Adrenal gland (tissue), 5 donors: Measurements from ENCODE around the gene TNIK.

ENCODE experiments used
- POLR2A ChIP-seq, 2 donors: fragments of 450-650 bp; IDR thresholded peaks; one replicate each; pipeline ENCODE4 v1.6.1; 2017; ENCODE audit warnings: antibody characterized with exemption in 2 of 2, mild to moderate bottlenecking in 2 of 2, moderate library complexity in 1 of 2
- TF ChIP-seq, protein P1 (sequence below), 6 experiments: fragments of 450-650 bp in 4 of 6; fragments of 200-600 bp in 2 of 6; sonication (generic) in 1 of 6; IDR thresholded peaks; 1 replicate in 5 of 6; 2 replicates in 1 of 6; pipeline versions ENCODE4 v1.5.1 to v1.8.0; 2016 to 2021; ENCODE audit warnings: antibody characterized with exemption in 6 of 6, mild to moderate bottlenecking in 2 of 6, moderate library complexity in 1 of 6
- donor health status: DM: no; HTN: no; CAD: no.

DNA sequence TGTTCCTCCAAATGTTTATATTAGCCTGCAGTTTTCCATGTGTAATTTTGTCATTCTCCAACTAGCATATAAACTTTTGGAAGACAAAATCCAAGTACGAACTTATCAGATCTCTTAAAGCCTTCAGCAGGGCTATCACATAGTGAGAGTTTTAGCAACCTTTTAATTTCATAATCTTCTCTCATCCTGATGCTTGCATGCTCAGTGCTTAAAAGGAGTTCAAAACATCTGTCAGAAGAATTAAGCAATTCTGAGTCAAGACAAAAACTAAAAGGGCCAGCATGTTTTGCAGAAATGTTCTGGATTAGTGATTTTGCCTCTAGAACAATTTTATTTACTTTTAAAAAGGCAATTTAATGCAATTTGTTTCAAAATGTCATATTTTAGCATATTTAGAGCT lies 360.3 kb downstream of the TNIK start:
- no peak for TF ChIP-seq POLR2A (IDR thresholded peaks at IDR 0.05)
- TF ChIP-seq, protein P1, sequence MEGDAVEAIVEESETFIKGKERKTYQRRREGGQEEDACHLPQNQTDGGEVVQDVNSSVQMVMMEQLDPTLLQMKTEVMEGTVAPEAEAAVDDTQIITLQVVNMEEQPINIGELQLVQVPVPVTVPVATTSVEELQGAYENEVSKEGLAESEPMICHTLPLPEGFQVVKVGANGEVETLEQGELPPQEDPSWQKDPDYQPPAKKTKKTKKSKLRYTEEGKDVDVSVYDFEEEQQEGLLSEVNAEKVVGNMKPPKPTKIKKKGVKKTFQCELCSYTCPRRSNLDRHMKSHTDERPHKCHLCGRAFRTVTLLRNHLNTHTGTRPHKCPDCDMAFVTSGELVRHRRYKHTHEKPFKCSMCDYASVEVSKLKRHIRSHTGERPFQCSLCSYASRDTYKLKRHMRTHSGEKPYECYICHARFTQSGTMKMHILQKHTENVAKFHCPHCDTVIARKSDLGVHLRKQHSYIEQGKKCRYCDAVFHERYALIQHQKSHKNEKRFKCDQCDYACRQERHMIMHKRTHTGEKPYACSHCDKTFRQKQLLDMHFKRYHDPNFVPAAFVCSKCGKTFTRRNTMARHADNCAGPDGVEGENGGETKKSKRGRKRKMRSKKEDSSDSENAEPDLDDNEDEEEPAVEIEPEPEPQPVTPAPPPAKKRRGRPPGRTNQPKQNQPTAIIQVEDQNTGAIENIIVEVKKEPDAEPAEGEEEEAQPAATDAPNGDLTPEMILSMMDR (IDR thresholded peaks at IDR 0.05), result no peak
